GM12864 (cell line): ENCODE results near the gene LRRC17.

Experiments used
- DNase-seq: peaks from one replicate; pipeline ENCODE4 v3.0.0-alpha.2; 2011; ENCODE audit warnings: low read depth
- H3K4me3 ChIP-seq: 2 replicates; pipeline ENCODE4 v1.5.1; 2011; ENCODE audit warnings: mild to moderate bottlenecking, low read depth, low read length, control low read depth
- TF ChIP-seq, protein P1 (sequence below): IDR thresholded peaks from 2 replicates; pipeline ENCODE4 v1.5.1; 2011; ENCODE audit warnings: low read depth, mild to moderate bottlenecking, moderate library complexity, low read length, control low read depth, inconsistent platforms; ENCODE audit errors: missing control alignments

LRRC17 gene

DNA sequence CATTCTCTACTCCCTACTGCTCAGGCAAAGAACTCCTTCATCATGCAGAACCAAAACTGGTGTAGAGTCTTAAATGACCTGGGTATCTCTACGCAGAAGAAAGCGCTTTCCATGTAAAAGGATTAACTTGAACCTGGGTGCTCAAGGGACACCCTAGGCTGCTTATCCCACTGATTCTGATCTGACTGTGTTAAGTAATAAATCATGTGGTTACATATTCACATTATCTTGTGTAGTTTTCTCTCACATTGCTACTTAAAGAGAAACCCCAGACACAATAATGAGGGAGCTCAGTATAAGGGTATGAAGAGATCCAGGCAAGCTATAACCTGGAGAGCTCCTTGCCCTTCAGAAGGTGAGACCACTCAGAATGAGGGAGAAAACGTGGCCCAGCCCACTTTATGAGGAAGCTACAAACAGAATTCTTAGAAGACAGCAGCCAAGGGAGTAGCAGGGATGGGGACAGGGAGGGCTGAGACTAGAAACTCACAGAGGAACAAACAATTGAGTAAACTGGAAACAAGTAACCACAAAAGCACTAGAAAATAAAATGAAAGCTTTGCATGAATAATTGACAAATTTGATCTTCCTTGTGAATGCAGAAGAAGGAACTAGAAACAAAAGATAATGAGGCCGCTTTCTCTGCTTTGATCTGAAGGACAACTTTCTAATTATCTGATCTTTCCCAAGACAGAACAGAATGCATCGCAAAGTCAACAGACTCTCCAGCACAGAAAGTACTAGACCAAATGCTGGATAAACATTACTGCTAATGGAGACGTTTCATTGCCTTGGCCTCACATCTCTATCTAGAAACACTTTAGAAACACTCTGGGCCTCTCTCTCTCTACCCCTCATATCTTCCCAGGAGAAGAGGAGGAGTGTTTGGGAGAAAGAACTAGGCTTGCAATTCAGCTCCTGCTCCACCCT lies 76.1 kb downstream of the LRRC17 start:
- H3K4me3 ChIP-seq = no peak overlapping the region
- TF ChIP-seq, protein P1, sequence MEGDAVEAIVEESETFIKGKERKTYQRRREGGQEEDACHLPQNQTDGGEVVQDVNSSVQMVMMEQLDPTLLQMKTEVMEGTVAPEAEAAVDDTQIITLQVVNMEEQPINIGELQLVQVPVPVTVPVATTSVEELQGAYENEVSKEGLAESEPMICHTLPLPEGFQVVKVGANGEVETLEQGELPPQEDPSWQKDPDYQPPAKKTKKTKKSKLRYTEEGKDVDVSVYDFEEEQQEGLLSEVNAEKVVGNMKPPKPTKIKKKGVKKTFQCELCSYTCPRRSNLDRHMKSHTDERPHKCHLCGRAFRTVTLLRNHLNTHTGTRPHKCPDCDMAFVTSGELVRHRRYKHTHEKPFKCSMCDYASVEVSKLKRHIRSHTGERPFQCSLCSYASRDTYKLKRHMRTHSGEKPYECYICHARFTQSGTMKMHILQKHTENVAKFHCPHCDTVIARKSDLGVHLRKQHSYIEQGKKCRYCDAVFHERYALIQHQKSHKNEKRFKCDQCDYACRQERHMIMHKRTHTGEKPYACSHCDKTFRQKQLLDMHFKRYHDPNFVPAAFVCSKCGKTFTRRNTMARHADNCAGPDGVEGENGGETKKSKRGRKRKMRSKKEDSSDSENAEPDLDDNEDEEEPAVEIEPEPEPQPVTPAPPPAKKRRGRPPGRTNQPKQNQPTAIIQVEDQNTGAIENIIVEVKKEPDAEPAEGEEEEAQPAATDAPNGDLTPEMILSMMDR = no peak
- no peak for DNase-seq

DNA sequence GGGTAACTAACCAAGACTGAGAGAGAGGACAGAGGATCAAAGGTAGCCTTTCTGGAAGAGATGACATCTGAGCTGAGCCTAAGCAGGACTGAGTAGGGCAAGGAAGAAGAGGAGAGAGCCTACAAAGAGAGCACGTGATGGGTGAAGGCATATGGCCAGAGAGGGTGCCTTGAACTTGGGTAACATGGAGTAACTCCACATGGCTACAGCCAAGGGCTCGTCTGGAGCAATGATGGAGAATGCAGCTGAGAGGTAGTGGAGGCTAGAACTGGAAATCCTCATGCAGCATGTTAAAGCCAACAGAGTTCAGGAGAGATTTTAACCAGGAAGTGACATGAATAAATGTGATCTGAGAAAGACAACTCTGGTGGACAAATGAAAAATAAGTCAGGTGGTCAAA lies 77.8 kb downstream of the LRRC17 start:
- no peak for DNase-seq
- H3K4me3 ChIP-seq = no peak overlapping the region
- TF ChIP-seq, protein P1 = no peak

DNA sequence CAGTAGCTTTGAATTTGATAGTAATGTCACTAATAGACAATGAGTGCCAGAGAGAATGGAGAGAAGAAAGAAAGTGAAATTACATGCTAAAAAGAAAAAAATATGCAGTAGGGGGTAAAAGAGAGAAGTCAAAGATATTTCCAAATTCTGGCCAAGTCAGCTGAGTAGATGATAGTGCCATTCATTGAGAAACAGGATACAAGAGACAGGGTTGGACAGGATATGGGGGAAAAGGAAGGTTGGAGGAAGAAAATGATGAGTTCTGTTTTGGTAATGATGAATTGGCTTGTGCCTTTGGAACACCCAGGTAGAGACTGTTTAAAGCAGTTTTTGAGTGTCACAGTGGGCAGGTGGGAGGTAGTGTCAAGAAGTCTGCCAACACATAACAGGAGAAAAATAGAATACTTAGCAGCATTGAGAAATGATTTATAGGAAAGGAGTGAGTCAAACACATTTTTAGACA lies 78.3 kb downstream of the LRRC17 start:
- no peak overlapping the region for H3K4me3 ChIP-seq
- no peak for DNase-seq
- TF ChIP-seq, protein P1 = no peak

DNA sequence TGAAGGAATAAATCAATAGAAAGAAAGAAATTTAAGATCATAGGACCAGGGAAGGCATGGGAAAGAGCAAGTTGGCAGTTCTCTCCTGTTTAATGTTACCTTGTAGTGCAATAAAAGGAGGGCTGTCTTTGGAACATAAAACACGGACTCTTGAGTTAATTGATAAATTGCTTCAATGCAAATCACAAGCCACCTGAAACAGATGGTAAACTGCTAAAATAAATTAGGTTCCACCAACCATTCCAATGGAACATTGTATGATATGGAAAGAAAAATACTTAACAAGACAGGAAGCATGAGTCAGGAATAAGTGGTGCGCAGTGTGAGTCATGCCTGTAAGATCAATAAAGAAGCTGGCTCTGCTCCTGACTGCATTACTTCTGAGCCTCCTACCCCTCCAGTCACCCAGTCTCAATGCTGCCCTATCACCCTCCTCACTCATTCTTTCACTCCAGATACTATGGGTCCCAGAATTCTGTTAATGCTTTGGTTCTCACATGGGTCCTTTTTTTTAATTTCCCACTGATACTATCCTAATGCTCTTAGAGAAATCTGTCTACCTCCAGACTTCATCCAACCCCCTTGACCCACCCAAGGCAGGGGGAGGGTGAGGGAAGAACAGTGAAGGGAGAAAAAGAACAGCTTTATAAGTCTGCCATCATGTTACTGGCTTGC lies 78.9 kb downstream of the LRRC17 start:
- DNase-seq = no peak
- no peak overlapping the region for H3K4me3 ChIP-seq
- TF ChIP-seq, protein P1 = no peak

DNA sequence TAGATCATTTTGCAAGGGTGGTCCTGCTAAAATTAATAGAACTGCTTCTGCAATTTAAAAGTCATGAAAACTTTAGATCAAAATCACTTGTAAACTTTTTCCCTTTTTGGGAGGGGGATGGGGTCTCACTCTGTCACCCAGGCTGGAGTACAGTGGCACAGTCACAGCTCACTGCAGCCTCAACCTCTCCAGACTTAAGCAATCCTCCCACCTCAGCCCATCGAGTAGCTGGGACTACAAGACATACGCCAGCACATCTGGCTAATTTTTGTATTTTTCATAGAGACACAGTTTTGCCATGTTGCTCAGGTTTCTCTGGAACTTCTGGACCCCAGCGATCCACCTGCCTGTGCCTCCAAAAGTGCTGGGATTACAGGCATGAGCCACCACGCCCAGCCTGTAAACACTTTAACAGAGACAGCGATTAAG lies 79.7 kb downstream of the LRRC17 start:
- H3K4me3 ChIP-seq = no peak overlapping the region
- TF ChIP-seq, protein P1 = no peak
- no peak for DNase-seq

DNA sequence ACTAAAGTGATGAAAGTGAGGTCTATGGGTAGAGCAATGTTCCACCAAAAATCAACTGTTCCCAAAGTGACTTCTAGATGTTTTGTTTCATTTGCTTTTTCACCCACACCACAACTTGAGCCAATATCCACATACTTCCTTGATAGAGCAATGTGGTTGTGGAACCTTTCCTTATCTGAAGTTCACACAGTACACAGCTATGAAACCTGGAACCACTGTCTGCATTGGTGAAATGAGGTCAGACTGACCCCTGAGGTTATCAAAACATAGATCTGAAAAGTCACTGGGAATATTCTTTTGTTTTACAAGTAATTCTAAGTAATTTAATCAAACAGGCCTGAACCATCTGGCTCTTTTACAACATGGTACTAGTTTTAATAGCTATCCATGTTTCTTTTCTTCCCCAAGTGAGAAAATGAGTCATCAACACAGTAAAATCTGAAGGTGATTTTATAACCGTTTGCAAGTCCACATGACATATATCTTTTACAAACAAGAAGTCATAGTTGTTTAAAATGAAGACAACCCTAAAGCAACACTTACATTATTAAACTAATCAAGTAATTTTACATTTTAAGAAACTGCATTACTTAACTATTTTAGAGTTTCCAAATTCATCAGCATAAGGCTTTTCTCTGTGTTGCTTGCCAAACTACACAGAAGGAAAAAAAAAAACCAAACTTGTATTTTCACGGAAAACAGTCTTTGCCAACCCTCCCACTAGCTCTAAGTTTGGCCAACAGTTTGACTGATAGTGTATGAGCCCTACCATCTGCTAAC lies 80.3 kb downstream of the LRRC17 start:
- no peak overlapping the region for H3K4me3 ChIP-seq
- TF ChIP-seq, protein P1 = no peak
- no peak for DNase-seq
